ENCODE measurements around the gene USH1G.
A peak's percentile ranks its signal among the peaks of the same experiment; 100 is the strongest.
"Not testable (repeated sequence)": the region's sequence is repeated elsewhere in the genome, so short reads cannot be mapped to it uniquely, and the experiment has no call there.

Gene USH1G

GRCh38 chr17:74873037-74873873 is 49.8 kb downstream of the USH1G start:
- DNase-seq, result peak; percentile 99

- DNase-seq, result no peak
Observed at GRCh38 chr17:74872313-74873036, 50.6 kb downstream of the USH1G start, which contains the start of gene FDXR. Gene FDXR (minus strand): TSS chr17:74872994. CDS start chr17:74872944, 50 bp downstream.

GRCh38 chr17:74871356-74872076 is 51.5 kb downstream of the USH1G start:
- DNase-seq, result no peak

- DNase-seq, result no peak
Observed at GRCh38 chr17:74870512-74870911, 52.5 kb downstream of the USH1G start.

GRCh38 chr17:74870028-74870427 is 53.0 kb downstream of the USH1G start:
- not testable (repeated sequence) for DNase-seq

- no peak for DNase-seq
Observed at GRCh38 chr17:74868908-74869255, 54.2 kb downstream of the USH1G start.

GRCh38 chr17:74868251-74868907 is 54.7 kb downstream of the USH1G start:
- no peak for DNase-seq

GRCh38 chr17:74866198-74866835 is 56.7 kb downstream of the USH1G start:
- DNase-seq, result no peak
